NCI-H128 (cell line): ENCODE data around the gene EPSTI1.
"Not testable (repeated sequence)": the region's sequence is repeated elsewhere in the genome, so short reads cannot be mapped to it uniquely, and the experiment has no call there.

Experiments
- DNase-seq: peaks from one replicate; lab custom pipeline; 2025; ENCODE audit not compliant: unreplicated experiment; lab: John Stamatoyannopoulos, UW

EPSTI1 gene

DNA sequence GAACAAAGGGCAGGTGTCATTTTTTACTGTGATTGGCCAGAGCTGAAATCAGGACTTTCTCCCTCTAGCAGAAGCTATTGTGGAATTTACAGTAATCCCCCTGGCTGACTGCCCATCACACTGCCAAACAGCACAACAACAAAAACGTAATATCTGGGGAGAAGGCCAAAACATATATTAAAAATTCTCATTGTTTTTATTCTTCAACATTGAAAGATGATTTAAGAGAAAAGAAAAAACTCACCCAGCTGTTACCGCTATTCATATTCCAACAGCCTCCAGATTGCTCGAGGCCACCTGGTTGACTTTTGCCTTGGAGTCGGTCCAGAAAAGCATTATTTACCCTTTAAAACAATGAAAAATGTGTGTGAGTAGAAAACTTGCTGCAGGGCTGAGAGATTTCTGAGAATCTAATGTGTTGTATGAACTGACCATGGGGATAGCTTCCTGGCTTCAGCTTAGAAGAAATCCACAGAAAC lies 97.2 kb downstream of the EPSTI1 start:
- DNase-seq, result no peak

DNA sequence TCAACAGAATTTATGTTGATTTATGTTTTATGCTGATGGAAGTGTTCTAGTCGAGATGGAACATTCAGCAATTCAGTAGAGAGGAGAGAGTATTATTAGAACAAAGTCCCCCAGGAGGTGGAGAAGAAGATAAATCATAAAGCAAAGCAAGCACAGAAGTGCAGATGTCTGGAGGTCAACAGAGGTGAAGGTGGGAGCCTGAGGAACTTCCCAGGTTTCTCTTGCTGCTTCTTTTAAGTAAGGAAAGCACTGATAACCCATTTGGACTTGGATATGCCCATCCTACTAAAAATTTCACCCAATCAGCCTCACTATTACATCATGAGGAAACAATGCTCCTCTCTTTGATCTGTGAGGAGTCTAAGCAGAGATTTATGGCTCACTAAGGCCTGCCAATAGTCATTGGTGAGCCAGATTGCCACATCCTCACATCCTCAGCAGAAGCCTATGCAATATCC lies 98.8 kb downstream of the EPSTI1 start:
- no peak for DNase-seq

DNA sequence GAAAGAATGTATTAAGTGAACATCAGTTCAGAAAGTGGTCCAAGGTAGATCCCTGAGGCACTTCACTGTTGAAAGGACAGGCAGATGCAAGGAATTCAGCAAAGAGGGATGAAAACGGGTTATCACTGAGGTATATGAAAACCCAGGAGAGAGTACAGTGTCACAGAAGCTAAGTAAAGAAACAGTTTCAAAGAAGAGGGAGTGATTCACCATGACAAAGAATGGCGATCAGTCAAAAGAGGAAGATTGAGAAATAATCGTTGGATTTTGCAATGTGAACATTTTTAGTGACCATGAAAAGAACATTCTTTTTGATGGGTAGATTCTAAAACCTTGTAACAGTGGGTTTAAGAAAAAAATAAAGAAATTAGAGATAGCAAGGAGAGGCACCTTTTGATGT lies 99.3 kb downstream of the EPSTI1 start:
- DNase-seq, result no peak

GRCh38 chr13:42891591-42891990 lies 100.5 kb downstream of the EPSTI1 start:
- DNase-seq, result no peak

GRCh38 chr13:42885325-42885724 lies 106.7 kb downstream of the EPSTI1 start:
- no peak for DNase-seq

- DNase-seq, result no peak
Measured at GRCh38 chr13:42883771-42884467, 108.1 kb downstream of the EPSTI1 start.

GRCh38 chr13:42883142-42883541 lies 108.9 kb downstream of the EPSTI1 start:
- DNase-seq, result no peak

DNA sequence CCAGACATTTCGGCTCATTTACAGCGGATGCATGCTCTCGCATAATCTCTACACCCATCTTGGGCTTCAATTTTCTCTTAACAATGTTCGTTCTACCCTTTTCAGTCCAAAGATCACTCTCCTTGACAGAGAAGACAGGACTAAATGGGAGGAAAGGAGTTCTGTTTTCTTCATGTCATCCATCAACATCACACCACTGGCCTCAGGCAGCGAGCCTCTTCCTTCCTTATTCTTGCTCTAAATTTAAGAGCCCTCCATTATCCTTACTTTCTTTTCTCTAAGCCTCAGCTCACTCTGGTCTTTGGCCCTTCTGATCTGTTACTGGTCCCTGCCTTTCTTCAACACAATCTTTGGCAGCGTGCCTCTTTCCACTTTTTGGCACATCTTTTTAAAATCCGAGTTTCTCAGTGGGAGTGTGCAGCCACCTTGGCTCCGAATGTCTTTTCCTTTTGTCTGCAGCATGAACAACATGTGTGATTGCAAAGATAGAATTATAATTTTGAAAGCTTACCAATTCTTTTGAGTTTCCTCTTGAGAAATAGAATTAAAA lies 111.9 kb downstream of the EPSTI1 start:
- no peak for DNase-seq

- no peak for DNase-seq
Measured at GRCh38 chr13:42878721-42879120, 113.3 kb downstream of the EPSTI1 start.

GRCh38 chr13:42876887-42877545 lies 115.0 kb downstream of the EPSTI1 start:
- no peak for DNase-seq

GRCh38 chr13:42876270-42876714 lies 115.7 kb downstream of the EPSTI1 start:
- DNase-seq, result no peak

- DNase-seq, result no peak
Measured at GRCh38 chr13:42875475-42876269, 116.4 kb downstream of the EPSTI1 start.

DNA sequence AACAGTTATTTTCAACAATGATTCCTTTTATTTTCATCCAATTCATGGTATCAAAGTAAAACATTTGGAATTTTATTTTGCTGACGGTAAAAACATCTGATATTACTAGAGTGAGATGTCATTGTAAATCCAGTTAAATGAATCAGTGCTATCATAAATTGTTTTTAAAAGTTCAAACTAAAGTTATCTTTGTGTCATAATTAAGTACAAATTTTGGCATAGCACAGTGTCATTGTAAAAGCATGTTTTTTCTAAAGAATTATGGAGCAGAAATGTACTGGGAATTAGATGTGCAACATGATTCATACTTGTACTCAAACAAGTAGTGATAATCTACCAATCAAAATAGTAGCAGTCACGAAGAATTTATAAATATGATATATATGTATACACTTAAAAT lies 117.8 kb downstream of the EPSTI1 start:
- no peak for DNase-seq

DNA sequence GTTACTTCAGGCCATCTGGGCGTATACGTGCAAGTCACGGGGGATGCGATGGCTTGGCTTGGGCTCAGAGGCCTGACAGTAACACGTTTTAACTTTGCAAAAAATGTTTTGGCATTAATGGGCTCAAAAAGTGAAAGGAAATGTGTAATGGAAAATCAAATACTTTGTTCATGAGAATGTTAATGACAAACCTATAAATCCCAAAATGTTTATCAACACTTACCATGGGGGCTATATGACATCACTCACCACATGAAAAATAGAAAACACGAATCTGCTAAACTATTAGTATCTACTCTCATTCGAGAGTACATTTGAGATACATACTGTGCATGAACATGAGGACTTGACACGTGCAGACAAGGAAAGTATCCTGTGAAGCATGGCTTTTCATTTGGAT lies 119.0 kb downstream of the EPSTI1 start:
- no peak for DNase-seq

DNA sequence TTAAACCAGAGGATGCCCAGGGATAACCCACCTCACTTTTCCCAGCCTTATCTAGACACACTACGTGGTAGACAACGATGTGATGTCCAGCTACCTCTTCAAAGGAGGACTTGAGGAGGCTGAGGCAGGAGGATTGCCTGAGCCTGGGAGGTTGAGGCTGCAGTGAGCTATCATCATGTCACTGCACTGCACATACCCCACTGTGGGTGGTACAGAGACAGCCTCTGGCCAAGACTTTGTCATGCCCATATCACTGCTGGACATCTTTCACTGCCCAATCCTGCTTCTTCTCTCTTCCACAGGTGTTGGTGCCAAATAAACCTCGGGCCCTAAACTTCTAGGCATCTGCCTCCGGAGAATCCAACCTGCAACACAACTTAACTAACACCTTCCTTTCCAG lies 124.8 kb downstream of the EPSTI1 start:
- DNase-seq, result no peak

DNA sequence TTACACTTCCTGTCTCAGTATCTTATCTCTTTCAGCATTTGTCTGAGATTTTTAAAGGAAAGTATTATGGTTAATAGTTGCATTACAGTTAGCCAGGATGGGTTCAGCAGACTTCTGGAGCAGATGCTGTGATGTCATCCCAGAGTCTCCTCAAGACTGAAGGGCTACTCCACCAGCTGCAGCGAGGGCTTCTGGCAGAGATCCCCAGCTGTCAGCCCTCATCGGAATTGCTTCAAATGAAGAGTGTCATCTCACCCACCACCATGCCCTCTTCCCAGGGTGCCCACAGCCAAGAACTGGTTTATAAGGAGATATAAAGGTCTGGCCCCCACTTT lies 126.3 kb downstream of the EPSTI1 start:
- no peak for DNase-seq

GRCh38 chr13:42864952-42865767 lies 126.9 kb downstream of the EPSTI1 start:
- DNase-seq, result no peak

DNA sequence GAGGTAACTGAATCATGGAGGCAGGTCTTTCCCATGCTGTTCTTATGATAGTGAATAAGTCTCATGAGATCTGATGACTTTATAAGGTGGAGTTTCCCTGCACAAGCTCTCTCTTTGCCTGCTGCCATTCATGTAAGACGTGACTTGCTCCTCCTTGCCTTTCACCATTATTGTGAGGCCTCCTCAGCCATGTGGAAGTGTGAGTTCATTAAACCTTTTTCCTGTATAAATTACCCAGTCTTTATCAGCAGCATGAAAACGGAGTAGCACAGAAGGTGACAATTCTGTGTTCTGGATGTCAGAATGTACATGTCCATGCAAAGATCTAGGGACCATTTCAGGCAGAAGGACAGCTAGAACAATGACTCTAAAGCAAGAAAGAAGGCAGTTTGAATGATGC lies 129.7 kb downstream of the EPSTI1 start:
- not testable (repeated sequence) for DNase-seq

GRCh38 chr13:42860485-42860884 lies 131.6 kb downstream of the EPSTI1 start:
- no peak for DNase-seq

GRCh38 chr13:42859760-42860159 lies 132.3 kb downstream of the EPSTI1 start:
- DNase-seq, result no peak

DNA sequence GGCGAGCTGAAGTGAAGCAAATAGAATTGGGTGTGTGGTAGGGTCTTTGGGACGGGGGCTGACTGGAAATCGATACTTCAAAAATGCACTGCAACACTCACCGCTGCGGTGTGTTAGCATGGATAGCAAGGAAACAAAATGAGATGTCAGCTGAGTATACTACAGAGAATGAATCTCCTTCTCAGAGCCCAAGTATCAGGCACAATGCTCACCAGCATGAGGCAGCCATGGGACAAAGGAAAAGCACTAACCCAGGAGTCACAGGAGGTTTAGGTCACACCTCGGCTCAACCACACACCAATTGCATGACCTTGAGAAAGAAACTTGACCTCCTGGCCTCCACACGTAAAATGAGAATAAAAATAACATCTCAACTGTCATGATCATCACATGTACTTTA lies 136.6 kb downstream of the EPSTI1 start:
- DNase-seq, result no peak
